ENCODE measurements around the gene KMT5C. TPM values are rescaled to one million over a fixed set of nuclear protein-coding genes. Genes with fewer than 3 reads are reported as not detected.

The KMT5C gene
- total RNA-seq, 1 experiment from 2014 or later: 54.5 TPM

DNA sequence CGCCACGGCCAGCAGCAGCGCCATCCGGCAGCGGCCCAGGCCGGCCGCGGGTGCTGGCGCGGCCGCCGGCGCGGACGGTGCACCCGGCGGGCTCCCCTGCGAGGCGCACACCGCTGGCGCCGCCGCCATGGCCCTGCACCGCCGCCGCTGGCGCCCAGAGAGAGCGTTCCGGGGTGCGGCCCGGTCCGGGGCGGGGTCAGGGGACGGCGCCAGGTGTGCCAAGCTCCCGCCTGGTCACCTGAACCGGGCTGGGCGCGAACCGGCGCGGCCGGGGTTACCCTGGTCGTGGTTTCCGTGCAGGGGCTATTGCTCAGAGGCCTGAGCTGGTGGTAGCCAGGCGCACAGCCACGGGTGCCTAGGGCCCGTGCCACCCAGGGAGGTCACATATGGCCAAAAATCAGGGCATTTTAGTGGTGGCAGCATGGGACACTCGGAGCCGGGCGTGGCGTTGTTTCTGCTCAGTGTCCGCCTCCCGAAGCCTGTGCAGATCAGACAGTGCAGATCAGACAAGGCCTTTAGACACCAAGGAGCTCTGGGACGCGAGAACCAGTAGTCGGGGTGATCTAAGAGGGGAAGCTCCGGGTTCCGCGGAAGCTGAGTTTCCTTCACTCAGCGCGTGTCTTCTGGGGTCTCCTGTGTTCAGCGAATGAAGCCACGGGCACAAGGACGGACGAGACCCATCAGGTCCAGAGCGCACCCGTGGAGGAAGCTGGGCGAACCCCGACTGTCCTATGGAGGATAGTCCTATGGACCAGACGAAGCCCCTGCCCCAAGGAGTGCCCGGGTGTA lies 44.6 kb downstream of the KMT5C start, which contains the start of gene TMEM238:
Gene TMEM238 (minus strand): TSS at position 162 of the 789 bp plus-strand sequence. CDS start 33 bp downstream, at position 129.
- Histone ChIP-seq H3K79me1 (ENCODE audit: insufficient read depth, low read depth, low read length, poor library complexity, severe bottlenecking) (peaks cover 15% of the 10 kb centered on the region), H2BK15ac (ENCODE audit: low read depth, low read length) (no peak within 1 kb of the TSS), H3K27me3 (ENCODE audit: insufficient read depth, low read length) (peaks cover 2% of the 10 kb centered on the region; the same call in 1 of the 2 replicates), H4K20me1 (ENCODE audit: control insufficient read depth, insufficient read depth, insufficient read length) (peaks cover 3% of the 10 kb centered on the region), H4K91ac (ENCODE audit: insufficient read length, low read depth, low read length) (no peak within 1 kb of the TSS), H2BK5ac (ENCODE audit: insufficient read length, low read length) (no peak within 1 kb of the TSS), H3T11ph (ENCODE audit: low read length) (no peak within 1 kb of the TSS), H3K18ac (ENCODE audit: insufficient read length, low read depth, low read length) (peak within 1 kb of the TSS; percentile 23), H4K5ac (ENCODE audit: insufficient read length, low read depth, low read length) (no peak within 1 kb of the TSS), H3K23me2 (ENCODE audit: insufficient read length, low read depth, low read length, poor library complexity, severe bottlenecking) (peaks cover 28% of the 10 kb centered on the region), H2AK5ac (ENCODE audit: insufficient read length, low read length) (no peak within 1 kb of the TSS), H3K79me2 (ENCODE audit: insufficient read depth, low read length) (peaks cover 17% of the 10 kb centered on the region; the same call in 1 of the 2 replicates), H3K27ac (ENCODE audit: insufficient read length, low read depth, low read length) (no peak within 1 kb of the TSS), H3K9me3 (ENCODE audit: control insufficient read depth, low read depth, low read length) (no peaks in the 10 kb centered on the region), H3K9ac (ENCODE audit: extremely low read depth, insufficient read length, low read length) (peak within 1 kb of the TSS; percentile 69), H3K4ac (ENCODE audit: low read depth, low read length) (no peak within 1 kb of the TSS), H3K4me2 (ENCODE audit: insufficient read depth, insufficient read length, low read length) (peak within 1 kb of the TSS; percentile 87), H2AFZ (ENCODE audit: low read length) (no peak within 1 kb of the TSS), H2BK20ac (ENCODE audit: low read depth, low read length, poor library complexity, severe bottlenecking) (no peak within 1 kb of the TSS), H3K23ac (ENCODE audit: insufficient read length, low read depth, low read length) (no peak within 1 kb of the TSS), H4K8ac (replicated peaks; ENCODE audit: insufficient read length, low read depth, low read length) (no peak within 1 kb of the TSS), H2BK12ac (ENCODE audit: insufficient read length, low read depth, low read length) (no peak within 1 kb of the TSS), H3K14ac (ENCODE audit: insufficient read depth, low read length) (peak within 1 kb of the TSS; percentile 70), H3K56ac (ENCODE audit: insufficient read length, low read depth, low read length) (no peak within 1 kb of the TSS), H3K4me1 (ENCODE audit: insufficient read depth, low read length) (peaks cover 8% of the 10 kb centered on the region), H2BK120ac (ENCODE audit: low read depth, low read length, poor library complexity, severe bottlenecking) (no peak within 1 kb of the TSS)
- Mint-ChIP-seq H3K27me3 (ENCODE audit: low read depth) (peaks cover 31% of the 10 kb centered on the region), H3K4me1 (peaks cover 32 to 45% of the 10 kb centered on the region in 2 experiments), H3K9me3 (peaks cover 2 to 3% of the 10 kb centered on the region in 2 experiments; a peak in 2 of 5 replicates), H3K4me3 (peak within 1 kb of the TSS; percentile 98 to 100), H3K36me3 (ENCODE audit: insufficient read depth in 1 of 3, low read depth in 3 of 3) (peaks cover 33 to 47% (median 37%) of the 10 kb centered on the region in 3 experiments), H3K27ac (peak within 1 kb of the TSS; percentile 85 to 98 (median 87); a peak in 6 of 7 replicates)
- WGBS (ENCODE audit: extremely low coverage, insufficient read length, low lambda C conversion rate): no CpG with 5 or more reads among the region's 72 CpGs
- TF ChIP-seq CTCF (conservative IDR thresholded peaks at IDR 0.05): no peak
- DNase-seq: no peak
